ENCODE results near the gene LTBP4.

The LTBP4 gene

GRCh38 chr19:40597329-40597838 is 3.8 kb upstream of the LTBP4 start:
- no peak for DNase-seq

- peak; percentile 79 for DNase-seq
Measured at GRCh38 chr19:40598121-40598917, 2.9 kb upstream of the LTBP4 start.

- no peak for DNase-seq
Measured at GRCh38 chr19:40598918-40599307, 2.3 kb upstream of the LTBP4 start.

- no peak for DNase-seq
Measured at GRCh38 chr19:40599331-40599901, 1.8 kb upstream of the LTBP4 start.

GRCh38 chr19:40599902-40600569 is 1.1 kb upstream of the LTBP4 start:
- no peak for DNase-seq

- DNase-seq = no peak
Measured at GRCh38 chr19:40600570-40601133, 517 bp upstream of the LTBP4 start.

- DNase-seq = no peak
Measured at GRCh38 chr19:40603071-40603388, 1.9 kb downstream of the LTBP4 start.

- peak; percentile 87 for DNase-seq
Measured at GRCh38 chr19:40603389-40604170, 2.4 kb downstream of the LTBP4 start.

- no peak for DNase-seq
Measured at GRCh38 chr19:40604171-40604646, 3.0 kb downstream of the LTBP4 start.

GRCh38 chr19:40604647-40605215 is 3.6 kb downstream of the LTBP4 start:
- DNase-seq = no peak

- peak; percentile 57 for DNase-seq
Measured at GRCh38 chr19:40605216-40605971, 4.2 kb downstream of the LTBP4 start.

- DNase-seq = no peak
Measured at GRCh38 chr19:40607311-40608239, 6.4 kb downstream of the LTBP4 start.

GRCh38 chr19:40608240-40608621 is 7.1 kb downstream of the LTBP4 start:
- DNase-seq = no peak

GRCh38 chr19:40608957-40609356 is 7.8 kb downstream of the LTBP4 start:
- DNase-seq = no peak

- peak; percentile 63 for DNase-seq
Measured at GRCh38 chr19:40609561-40610395, 8.6 kb downstream of the LTBP4 start.

- DNase-seq = peak; percentile 34
Measured at GRCh38 chr19:40610396-40611064, 9.4 kb downstream of the LTBP4 start.

GRCh38 chr19:40611096-40611495 is 9.9 kb downstream of the LTBP4 start:
- no peak for DNase-seq

GRCh38 chr19:40611900-40612698 is 10.9 kb downstream of the LTBP4 start:
- DNase-seq = no peak

Data from effector CD8-positive, alpha-beta T cell (primary cell).